ENCODE results near the gene PDE1A.

PDE1A gene

DNA sequence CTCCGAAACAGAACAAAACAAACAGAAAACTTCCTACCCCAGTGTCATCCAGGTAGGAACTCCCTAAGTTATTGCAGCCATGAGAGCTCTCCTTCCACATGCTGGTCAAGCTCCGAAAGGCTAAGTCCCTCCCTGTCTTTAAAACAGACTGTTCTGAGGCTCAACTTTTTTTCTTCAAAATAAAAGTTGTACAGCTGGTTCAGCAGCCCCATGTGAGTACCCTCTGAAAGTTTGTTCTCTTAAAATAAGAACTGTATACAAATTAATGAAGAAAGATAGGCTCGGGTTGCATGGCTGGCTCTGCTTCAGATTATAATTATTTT is at the start of gene PDE1A:
PDE1A (minus strand) TSS at position 119 of the 323 bp plus-strand sequence.
- no peaks in the 10 kb centered on the region for H3K4me1 ChIP-seq (ENCODE audit: insufficient read depth, insufficient read length)
- H3K36me3 ChIP-seq (ENCODE audit: insufficient read depth, insufficient read length, low read length), result no peaks in the 10 kb centered on the region
- no peaks in the 10 kb centered on the region for H3K27me3 ChIP-seq (ENCODE audit: insufficient read depth, insufficient read length)
- no peak for DNase-seq (ENCODE audit: low read depth, low spot score)
- TF ChIP-seq YY1 (IDR thresholded peaks at IDR 0.05; ENCODE audit: insufficient read depth, insufficient read length), result no peak
- TF ChIP-seq SUZ12 (IDR thresholded peaks at IDR 0.05; ENCODE audit: extremely low read depth, insufficient read depth, insufficient read length), result no peak
- TF ChIP-seq ZNF274 (IDR thresholded peaks at IDR 0.05; ENCODE audit: low read depth, low read length), result no peak
- H3K9ac ChIP-seq (ENCODE audit: insufficient read length, low read depth), result no peak within 1 kb of the TSS
- no peak within 1 kb of the TSS for H3K4me3 ChIP-seq (ENCODE audit: insufficient read length, low read depth)
- no peaks in the 10 kb centered on the region for H3K9me3 ChIP-seq (ENCODE audit: insufficient read depth, low read length)

DNA sequence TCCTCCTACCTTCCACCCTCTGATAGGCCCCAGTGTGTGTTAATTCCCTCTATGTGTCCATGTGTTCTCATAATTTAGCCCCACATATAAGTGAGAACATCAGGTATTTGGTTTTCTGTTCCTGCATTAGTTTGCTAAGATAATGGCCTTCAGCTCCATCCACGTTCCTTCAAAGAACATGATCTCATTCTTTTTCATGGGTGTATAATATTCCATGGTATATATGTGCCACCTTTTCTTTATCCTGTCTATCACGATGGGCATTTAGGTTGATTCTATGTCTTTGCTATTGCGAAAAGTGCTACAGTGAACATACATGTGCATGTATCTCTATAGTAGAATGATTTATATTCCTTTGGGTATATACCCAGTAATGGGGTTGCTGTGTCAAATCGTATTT is 46.8 kb upstream of the PDE1A start:
- Histone ChIP-seq H3K9me3 (ENCODE audit: insufficient read depth, low read length) (no peaks in the 10 kb centered on the region), H3K27me3 (ENCODE audit: insufficient read depth, insufficient read length) (no peaks in the 10 kb centered on the region), H3K4me3 (ENCODE audit: insufficient read length, low read depth) (no peak overlapping the region), H3K36me3 (ENCODE audit: insufficient read depth, insufficient read length, low read length) (no peaks in the 10 kb centered on the region), H3K9ac (ENCODE audit: insufficient read length, low read depth) (no peak overlapping the region), H3K4me1 (ENCODE audit: insufficient read depth, insufficient read length) (no peaks in the 10 kb centered on the region)
- no peak for TF ChIP-seq ZNF274 (IDR thresholded peaks at IDR 0.05; ENCODE audit: low read depth, low read length)
- TF ChIP-seq YY1 (IDR thresholded peaks at IDR 0.05; ENCODE audit: insufficient read depth, insufficient read length), result no peak
- TF ChIP-seq SUZ12 (IDR thresholded peaks at IDR 0.05; ENCODE audit: extremely low read depth, insufficient read depth, insufficient read length), result no peak
- DNase-seq (ENCODE audit: low read depth, low spot score), result no peak

DNA sequence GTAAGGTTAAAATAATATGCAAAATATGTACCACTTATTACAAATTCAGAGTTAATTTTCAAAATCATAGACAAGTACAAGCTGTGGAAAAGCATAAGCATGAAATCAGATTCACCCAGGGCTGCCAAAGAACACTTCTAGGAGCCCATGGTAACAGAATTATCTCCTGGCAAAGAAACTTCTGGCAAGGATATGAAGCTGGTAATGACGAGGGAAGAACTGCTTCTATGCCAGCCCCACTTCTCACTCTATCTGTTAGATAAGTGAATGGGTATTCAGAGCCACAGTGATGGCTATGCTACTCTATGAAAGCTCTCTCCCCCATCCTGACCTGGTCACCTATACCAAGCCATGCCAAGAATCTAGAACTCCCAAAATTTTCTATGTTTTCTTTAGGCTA is 36.9 kb upstream of the PDE1A start:
- H3K4me3 ChIP-seq (ENCODE audit: insufficient read length, low read depth), result no peak overlapping the region
- no peaks in the 10 kb centered on the region for H3K4me1 ChIP-seq (ENCODE audit: insufficient read depth, insufficient read length)
- H3K9me3 ChIP-seq (ENCODE audit: insufficient read depth, low read length), result no peaks in the 10 kb centered on the region
- H3K36me3 ChIP-seq (ENCODE audit: insufficient read depth, insufficient read length, low read length), result no peaks in the 10 kb centered on the region
- no peak overlapping the region for H3K9ac ChIP-seq (ENCODE audit: insufficient read length, low read depth)
- TF ChIP-seq ZNF274 (IDR thresholded peaks at IDR 0.05; ENCODE audit: low read depth, low read length), result no peak
- no peak for TF ChIP-seq SUZ12 (IDR thresholded peaks at IDR 0.05; ENCODE audit: extremely low read depth, insufficient read depth, insufficient read length)
- no peak for TF ChIP-seq YY1 (IDR thresholded peaks at IDR 0.05; ENCODE audit: insufficient read depth, insufficient read length)
- DNase-seq (ENCODE audit: low read depth, low spot score), result no peak
- no peaks in the 10 kb centered on the region for H3K27me3 ChIP-seq (ENCODE audit: insufficient read depth, insufficient read length)

- no peak overlapping the region for H3K9ac ChIP-seq (ENCODE audit: insufficient read length, low read depth)
- H3K27me3 ChIP-seq (ENCODE audit: insufficient read depth, insufficient read length), result no peaks in the 10 kb centered on the region
- no peak for DNase-seq (ENCODE audit: low read depth, low spot score)
- H3K4me1 ChIP-seq (ENCODE audit: insufficient read depth, insufficient read length), result no peaks in the 10 kb centered on the region
- H3K4me3 ChIP-seq (ENCODE audit: insufficient read length, low read depth), result no peak overlapping the region
- no peaks in the 10 kb centered on the region for H3K9me3 ChIP-seq (ENCODE audit: insufficient read depth, low read length)
- no peaks in the 10 kb centered on the region for H3K36me3 ChIP-seq (ENCODE audit: insufficient read depth, insufficient read length, low read length)
- TF ChIP-seq SUZ12 (IDR thresholded peaks at IDR 0.05; ENCODE audit: extremely low read depth, insufficient read depth, insufficient read length), result no peak
- no peak for TF ChIP-seq YY1 (IDR thresholded peaks at IDR 0.05; ENCODE audit: insufficient read depth, insufficient read length)
- no peak for TF ChIP-seq ZNF274 (IDR thresholded peaks at IDR 0.05; ENCODE audit: low read depth, low read length)
Measured at GRCh38 chr2:182456784-182457183, 29.9 kb upstream of the PDE1A start.

DNA sequence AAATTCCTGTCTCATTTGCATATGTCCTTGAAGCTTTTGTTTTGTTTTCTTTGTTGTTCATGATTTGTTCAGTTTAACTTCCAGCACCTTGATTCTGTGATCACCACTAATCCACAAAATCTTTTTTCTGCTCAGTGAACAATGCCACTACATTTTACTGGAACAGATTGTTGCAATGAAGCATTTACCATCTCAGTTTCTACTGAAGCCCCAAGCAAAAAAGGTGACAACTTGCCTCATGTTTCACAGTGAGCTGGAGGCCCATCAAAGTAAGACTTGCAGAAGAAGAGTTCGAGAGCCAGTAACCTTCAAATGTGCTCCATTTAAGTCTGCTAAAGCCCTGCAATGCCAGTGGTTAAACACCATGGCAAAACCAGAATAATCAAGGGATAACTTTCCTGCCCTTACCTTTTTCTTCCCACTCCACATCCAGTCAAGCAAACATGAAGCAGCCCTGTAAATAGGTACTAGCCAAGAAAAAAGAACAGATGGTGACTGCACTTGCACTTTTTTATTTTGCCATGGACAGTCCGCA is 25.7 kb upstream of the PDE1A start:
- Histone ChIP-seq H3K27me3 (ENCODE audit: insufficient read depth, insufficient read length) (no peaks in the 10 kb centered on the region), H3K4me1 (ENCODE audit: insufficient read depth, insufficient read length) (no peaks in the 10 kb centered on the region), H3K9me3 (ENCODE audit: insufficient read depth, low read length) (no peaks in the 10 kb centered on the region), H3K9ac (ENCODE audit: insufficient read length, low read depth) (no peak overlapping the region), H3K36me3 (ENCODE audit: insufficient read depth, insufficient read length, low read length) (no peaks in the 10 kb centered on the region), H3K4me3 (ENCODE audit: insufficient read length, low read depth) (no peak overlapping the region)
- TF ChIP-seq SUZ12 (IDR thresholded peaks at IDR 0.05; ENCODE audit: extremely low read depth, insufficient read depth, insufficient read length) (no peak), ZNF274 (IDR thresholded peaks at IDR 0.05; ENCODE audit: low read depth, low read length) (no peak), YY1 (IDR thresholded peaks at IDR 0.05; ENCODE audit: insufficient read depth, insufficient read length) (no peak)
- DNase-seq (ENCODE audit: low read depth, low spot score), result no peak

DNA sequence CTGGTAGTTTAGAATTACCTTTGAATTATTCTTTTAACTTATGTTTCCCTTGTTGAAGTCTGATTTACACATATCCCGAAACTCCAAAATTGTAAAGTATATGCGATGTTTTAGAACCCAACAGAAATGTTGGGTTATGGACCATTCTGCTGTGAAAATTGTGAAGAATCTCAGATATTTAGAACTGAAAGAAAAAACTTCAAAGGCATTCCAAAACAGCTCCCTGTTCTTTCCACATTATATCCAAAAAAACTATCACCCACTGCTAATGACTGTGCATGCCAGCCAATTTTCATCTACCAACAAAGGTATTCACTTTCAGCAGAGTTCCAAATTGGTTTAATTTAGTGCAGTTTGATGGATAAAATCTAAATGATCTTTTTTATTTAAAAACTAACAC is 21.5 kb upstream of the PDE1A start:
- DNase-seq (ENCODE audit: low read depth, low spot score), result no peak
- H3K36me3 ChIP-seq (ENCODE audit: insufficient read depth, insufficient read length, low read length), result no peaks in the 10 kb centered on the region

DNA sequence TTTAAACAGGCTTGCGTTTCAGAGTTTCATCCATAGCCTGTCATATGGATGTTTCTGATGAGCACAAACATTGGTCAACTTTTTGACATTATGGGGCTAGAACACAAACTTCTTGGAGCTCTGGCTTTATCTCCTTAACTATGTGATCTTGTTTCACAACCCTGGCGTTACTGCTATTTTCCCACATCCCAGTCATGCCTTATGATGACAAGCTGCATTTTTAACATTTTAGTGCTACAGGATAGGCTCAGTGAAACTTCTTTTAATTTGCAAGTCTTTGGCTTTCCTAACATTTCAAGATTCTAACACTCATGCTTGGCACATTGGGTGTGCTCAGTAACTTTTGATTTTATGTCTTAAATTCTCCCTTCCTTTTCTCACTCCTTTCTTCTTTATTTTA is 21.0 kb upstream of the PDE1A start:
- TF ChIP-seq SUZ12 (IDR thresholded peaks at IDR 0.05; ENCODE audit: extremely low read depth, insufficient read depth, insufficient read length) (no peak), YY1 (IDR thresholded peaks at IDR 0.05; ENCODE audit: insufficient read depth, insufficient read length) (no peak), ZNF274 (IDR thresholded peaks at IDR 0.05; ENCODE audit: low read depth, low read length) (no peak)
- no peaks in the 10 kb centered on the region for H3K36me3 ChIP-seq (ENCODE audit: insufficient read depth, insufficient read length, low read length)
- no peak overlapping the region for H3K9ac ChIP-seq (ENCODE audit: insufficient read length, low read depth)
- no peaks in the 10 kb centered on the region for H3K4me1 ChIP-seq (ENCODE audit: insufficient read depth, insufficient read length)
- no peaks in the 10 kb centered on the region for H3K9me3 ChIP-seq (ENCODE audit: insufficient read depth, low read length)
- DNase-seq (ENCODE audit: low read depth, low spot score), result no peak
- no peaks in the 10 kb centered on the region for H3K27me3 ChIP-seq (ENCODE audit: insufficient read depth, insufficient read length)
- H3K4me3 ChIP-seq (ENCODE audit: insufficient read length, low read depth), result no peak overlapping the region

More for the DNA sequence above, 21.5 kb upstream of the PDE1A start:
- H3K27me3 ChIP-seq (ENCODE audit: insufficient read depth, insufficient read length), result no peaks in the 10 kb centered on the region
- no peak overlapping the region for H3K9ac ChIP-seq (ENCODE audit: insufficient read length, low read depth)
- no peak overlapping the region for H3K4me3 ChIP-seq (ENCODE audit: insufficient read length, low read depth)
- H3K4me1 ChIP-seq (ENCODE audit: insufficient read depth, insufficient read length), result no peaks in the 10 kb centered on the region
- TF ChIP-seq ZNF274 (IDR thresholded peaks at IDR 0.05; ENCODE audit: low read depth, low read length) (no peak), YY1 (IDR thresholded peaks at IDR 0.05; ENCODE audit: insufficient read depth, insufficient read length) (no peak), SUZ12 (IDR thresholded peaks at IDR 0.05; ENCODE audit: extremely low read depth, insufficient read depth, insufficient read length) (no peak)
- H3K9me3 ChIP-seq (ENCODE audit: insufficient read depth, low read length), result no peaks in the 10 kb centered on the region
